HEK293 (cell line): ENCODE results near the gene DHRS3.

Experiments
- BCL11A ChIP-seq: fragments of 450-650 bp; formaldehyde crosslinking; IDR thresholded peaks from 2 replicates; pipeline ENCODE4 v1.5.1; 2016; ENCODE audit warnings: low read depth, missing biosample characterization, missing genetic modification characterization
- CTCF ChIP-seq: fragments of 450-650 bp; formaldehyde crosslinking; IDR thresholded peaks from 2 replicates; pipeline ENCODE4 v1.5.1; 2016; ENCODE audit warnings: missing biosample characterization, missing genetic modification characterization
- SP2 ChIP-seq: fragments of 450-650 bp; formaldehyde crosslinking; IDR thresholded peaks from 2 replicates; pipeline ENCODE4 v1.5.1; 2016; ENCODE audit warnings: missing biosample characterization, missing genetic modification characterization
- SP7 ChIP-seq: fragments of 450-650 bp; formaldehyde crosslinking; IDR thresholded peaks from 2 replicates; pipeline ENCODE4 v1.5.1; 2016; ENCODE audit warnings: missing biosample characterization, missing genetic modification characterization
- ZBTB49 ChIP-seq: fragments of 450-650 bp; formaldehyde crosslinking; IDR thresholded peaks from 2 replicates; pipeline ENCODE4 v1.5.1; 2016; ENCODE audit warnings: missing biosample characterization, missing genetic modification characterization, low read depth
- ZBTB6 ChIP-seq: fragments of 450-650 bp; formaldehyde crosslinking; IDR thresholded peaks from 2 replicates; pipeline ENCODE4 v1.5.1; 2017; ENCODE audit warnings: missing biosample characterization, missing genetic modification characterization
- ZBTB7A ChIP-seq: fragments of 450-650 bp; formaldehyde crosslinking; IDR thresholded peaks from 2 replicates; pipeline ENCODE4 v1.5.1; 2016; ENCODE audit warnings: low read depth, missing biosample characterization, missing genetic modification characterization
- ZNF175 ChIP-seq: fragments of 450-650 bp; formaldehyde crosslinking; IDR thresholded peaks from 2 replicates; pipeline ENCODE4 v1.5.1; 2016; ENCODE audit warnings: missing biosample characterization, missing genetic modification characterization
- ZNF398 ChIP-seq: fragments of 450-650 bp; formaldehyde crosslinking; IDR thresholded peaks from 2 replicates; pipeline ENCODE4 v1.5.1; 2017; ENCODE audit warnings: missing biosample characterization, missing genetic modification characterization
- ZNF473 ChIP-seq: fragments of 450-650 bp; formaldehyde crosslinking; IDR thresholded peaks from 2 replicates; pipeline ENCODE4 v1.5.1; 2017; ENCODE audit warnings: missing biosample characterization, missing genetic modification characterization

- TF ChIP-seq BCL11A: no peak
- no peak for TF ChIP-seq SP7
- TF ChIP-seq CTCF (tag by site-specific recombination): no peak
- no peak for TF ChIP-seq ZBTB6 (tag by site-specific recombination)
- no peak for TF ChIP-seq ZNF473
- no peak for TF ChIP-seq ZNF175 (tag by site-specific recombination)
- no peak for TF ChIP-seq SP2
- TF ChIP-seq ZBTB7A (tag by site-specific recombination): no peak
- no peak for TF ChIP-seq ZBTB49 (tag by site-specific recombination)
- no peak for TF ChIP-seq ZNF398
Observed at GRCh38 chr1:12593621-12594066, 24.4 kb downstream of the DHRS3 start.
